OCI-LY7 (cell line): Measurements from ENCODE around the gene CYB5A.

Experiments
- CTCF ChIP-seq: fragments of 200-600 bp; sonication (generic); conservative IDR thresholded peaks from 2 replicates; pipeline ENCODE4 v1.5.1; 2014; ENCODE audit warnings: mild to moderate bottlenecking, antibody characterized with exemption, low read length, moderate library complexity, mixed read lengths
- EZH2phosphoT487 ChIP-seq: fragments of 200-600 bp; sonication (generic); IDR thresholded peaks from 2 replicates; pipeline ENCODE4 v1.6.1; 2018; ENCODE audit warnings: low read depth, borderline replicate concordance, mild to moderate bottlenecking, mixed run types, antibody characterized with exemption, low read length, moderate library complexity, mixed read lengths

- TF ChIP-seq CTCF (no peak), EZH2phosphoT487 (no peak)
Measured at GRCh38 chr18:74221081-74221480, 70.7 kb downstream of the CYB5A start.
